Endothelial cell of umbilical vein (primary cell): ENCODE measurements around the gene HEXIM2.

Experiments
- CTCF ChIP-seq, 2 donors: IDR thresholded peaks; 1 replicate in 1 of 2; 2 replicates in 1 of 2; pipeline ENCODE4 v1.5.1; 2011; ENCODE audit warnings: low read length in 2 of 2, mild to moderate bottlenecking in 2 of 2, moderate library complexity in 2 of 2, control low read depth in 1 of 2, inconsistent platforms in 1 of 2, low read depth in 1 of 2; ENCODE audit not compliant: insufficient read depth in 1 of 2; ENCODE audit errors: extremely low read depth in 1 of 2
- EZH2 ChIP-seq: IDR thresholded peaks from 2 replicates; pipeline ENCODE4 v1.6.1; 2012; ENCODE audit warnings: borderline replicate concordance, low read depth, mild to moderate bottlenecking, moderate library complexity, low read length, inconsistent platforms; ENCODE audit not compliant: severe bottlenecking
- FOS ChIP-seq: IDR thresholded peaks from 2 replicates; pipeline ENCODE4 v1.6.1; 2011; ENCODE audit warnings: mild to moderate bottlenecking, low read length, moderate library complexity, borderline replicate concordance; ENCODE audit not compliant: insufficient read depth
- GATA2 ChIP-seq: IDR thresholded peaks from 2 replicates; pipeline ENCODE4 v1.7.0; 2011; ENCODE audit warnings: low read depth, mild to moderate bottlenecking, moderate library complexity, mixed read lengths, low read length; ENCODE audit not compliant: insufficient read length, insufficient read depth
- POLR2AphosphoS5 ChIP-seq: IDR thresholded peaks from 2 replicates; pipeline ENCODE4 v1.6.1; 2012; ENCODE audit warnings: low read depth, mild to moderate bottlenecking, control low read depth, low read length, moderate library complexity; ENCODE audit not compliant: insufficient read depth

GRCh38 chr17:45168991-45169752 is 7.5 kb downstream of the HEXIM2 start:
- TF ChIP-seq CTCF (IDR thresholded peaks at IDR 0.05; ENCODE audit: extremely low read depth in 1 of 2, insufficient read depth in 1 of 2, low read depth in 1 of 2, low read length in 2 of 2) (no peak), GATA2 (no peak), POLR2AphosphoS5 (no peak), FOS (no peak), EZH2 (no peak)
